GM21360 (cell line): ENCODE measurements around the gene AGO3.
"Not testable (repeated sequence)": the region's sequence is repeated elsewhere in the genome, so short reads cannot be mapped to it uniquely, and the experiment has no call there.

ENCODE experiments used
- ATAC-seq: cut with Tn5 transposase; IDR thresholded peaks from one replicate; pipeline ENCODE4 v1.9.1; 2021; ENCODE audit warnings: mild to moderate bottlenecking, moderate library complexity; ENCODE audit not compliant: unreplicated experiment

Gene AGO3

DNA sequence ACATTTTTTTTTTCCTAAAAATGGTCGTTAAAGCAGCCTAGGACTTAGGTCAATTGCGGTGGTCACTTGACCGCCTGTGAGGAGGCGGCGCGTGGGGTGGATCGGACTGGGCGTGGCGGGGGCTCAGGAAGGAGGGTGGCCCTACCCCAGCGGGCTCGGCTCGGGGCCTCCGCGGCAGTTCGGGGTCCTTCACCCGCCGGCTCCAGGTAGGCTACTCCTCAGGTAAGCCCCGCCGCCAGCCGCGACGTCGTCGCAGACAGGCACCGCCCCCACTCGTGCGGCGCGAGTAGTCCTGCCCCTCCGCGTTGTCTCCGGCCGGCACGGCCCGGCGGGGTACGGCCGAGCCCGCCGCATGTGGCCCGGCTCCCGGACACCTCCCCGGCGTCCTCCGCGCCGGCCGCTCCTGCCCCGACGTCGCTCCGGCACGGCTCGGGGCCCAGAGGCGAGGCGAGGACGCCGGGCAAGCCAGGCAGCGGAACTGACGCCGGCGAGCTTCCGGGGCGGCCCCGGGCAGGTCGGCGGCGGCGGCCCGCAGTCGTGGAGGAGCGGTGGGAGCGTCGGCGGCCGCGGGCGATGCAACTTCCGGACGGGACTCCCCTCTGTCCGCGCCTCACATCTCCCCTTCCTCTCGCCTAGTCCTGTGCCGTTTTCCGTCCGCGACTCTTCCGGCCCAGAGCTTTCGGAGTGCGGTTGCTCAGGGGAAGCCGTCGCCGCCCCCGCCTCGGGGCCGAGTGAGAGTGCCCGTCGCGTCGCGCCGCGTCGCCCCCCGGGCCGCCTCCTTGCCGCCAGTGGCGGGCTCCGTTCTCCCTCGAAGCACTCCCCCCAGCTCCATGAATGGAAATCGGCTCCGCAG is at the start of gene AGO3:
TSS of gene AGO3 (plus strand) at position 513 of the 853 bp plus-strand sequence. CDS start at position 835, 322 bp downstream.
- peak; percentile 73 for ATAC-seq

DNA sequence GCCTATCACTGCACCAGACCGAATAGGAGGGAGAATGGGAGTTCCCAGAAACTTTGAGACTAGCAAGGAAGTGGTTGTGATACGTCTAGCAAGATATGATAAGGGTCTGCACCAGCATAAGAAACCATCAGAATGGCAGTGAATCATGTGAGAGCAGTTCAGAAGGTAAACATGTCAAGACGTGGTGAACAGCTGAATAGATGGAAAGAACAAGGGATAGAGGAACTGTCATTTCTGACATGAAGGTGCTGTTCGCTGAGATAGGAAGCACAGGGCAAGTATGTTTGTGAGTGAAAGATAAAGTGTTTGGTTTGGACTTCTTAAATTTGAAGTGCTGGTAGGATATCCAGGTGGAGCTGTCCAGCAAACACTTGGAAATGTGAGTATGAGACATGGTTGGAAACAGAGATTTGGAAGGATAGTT is 49.0 kb upstream of the AGO3 start:
- ATAC-seq, result no peak

DNA sequence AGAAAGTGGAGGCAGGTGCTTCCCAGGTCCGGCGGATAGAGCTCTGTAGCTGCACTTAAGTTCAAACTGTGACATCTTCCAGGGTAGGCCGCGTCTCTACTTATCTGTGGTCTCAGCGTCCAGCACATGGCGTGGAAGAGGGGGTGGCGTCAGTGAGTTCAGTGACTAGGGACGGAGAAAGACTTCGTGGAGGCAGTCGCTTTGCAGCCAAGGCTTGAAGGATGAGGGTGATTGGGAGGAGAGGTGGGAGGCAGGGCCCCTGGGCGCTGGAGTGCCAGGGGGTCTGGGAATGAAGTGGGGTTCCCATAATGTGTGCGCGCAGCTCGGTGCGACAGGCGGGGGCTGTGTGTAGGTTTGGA is 48.3 kb upstream of the AGO3 start:
- no peak for ATAC-seq

DNA sequence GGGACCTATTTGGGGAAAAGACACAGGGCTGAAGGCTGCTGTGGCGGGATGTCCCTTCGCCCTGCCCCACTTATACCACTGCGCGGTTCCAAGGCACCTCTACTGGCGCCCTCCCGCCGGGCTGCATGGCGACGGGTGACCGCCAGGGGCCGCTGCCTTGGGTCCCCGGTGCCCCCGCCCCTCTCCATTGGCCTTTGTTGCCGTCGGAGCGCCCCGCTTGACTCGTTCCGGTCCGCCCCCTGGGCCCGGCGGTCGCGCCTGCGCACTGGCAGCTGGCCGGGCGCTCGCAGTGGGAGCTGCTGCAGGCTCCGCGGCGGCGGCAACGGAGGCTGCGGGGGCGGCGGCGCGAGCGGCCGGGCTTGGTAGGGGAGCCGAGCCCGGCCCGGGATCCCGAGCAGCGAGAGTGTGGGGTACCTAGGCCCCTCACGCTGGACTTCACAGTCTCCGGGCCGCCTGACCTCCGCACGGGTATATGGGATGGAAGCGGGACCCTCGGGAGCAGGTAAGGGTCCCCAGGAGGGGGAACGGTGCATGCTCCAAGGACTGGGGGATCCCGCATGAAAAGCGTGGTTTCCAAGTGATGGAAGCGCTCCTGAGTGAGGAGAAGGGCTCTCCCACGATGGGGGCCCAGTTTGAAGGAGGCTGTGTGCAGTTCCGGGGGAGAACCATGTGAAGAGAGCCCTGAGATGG is 47.8 kb upstream of the AGO3 start, which contains the start of gene AGO1:
TSS of gene AGO1 (plus strand) at position 265 of the 690 bp plus-strand sequence. CDS start at position 478, 213 bp downstream.
- ATAC-seq, result peak; percentile 76

DNA sequence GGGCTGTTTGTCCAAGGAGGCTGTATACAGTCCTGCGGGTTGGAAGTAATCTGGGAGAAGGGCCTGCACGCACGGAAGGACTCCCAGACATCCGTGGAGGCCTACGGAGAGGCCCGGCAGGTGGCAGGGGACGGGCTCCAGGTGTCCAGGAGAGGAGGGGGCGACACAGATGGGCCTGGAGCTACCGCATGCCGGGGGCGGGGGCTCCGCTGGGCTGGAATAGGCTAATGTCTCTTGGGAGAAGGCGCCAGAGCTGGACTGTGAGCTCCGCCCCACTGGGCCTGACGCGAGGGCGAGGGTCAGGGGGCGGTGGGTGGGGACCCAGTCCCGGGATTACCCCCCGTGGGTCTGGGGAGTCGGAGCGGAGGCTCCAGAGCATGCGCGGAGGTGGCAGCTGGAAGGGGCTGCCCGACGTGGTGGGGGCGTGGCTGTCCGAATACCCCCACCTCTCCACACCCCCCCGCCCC is 47.2 kb upstream of the AGO3 start:
- peak; percentile 15 for ATAC-seq

DNA sequence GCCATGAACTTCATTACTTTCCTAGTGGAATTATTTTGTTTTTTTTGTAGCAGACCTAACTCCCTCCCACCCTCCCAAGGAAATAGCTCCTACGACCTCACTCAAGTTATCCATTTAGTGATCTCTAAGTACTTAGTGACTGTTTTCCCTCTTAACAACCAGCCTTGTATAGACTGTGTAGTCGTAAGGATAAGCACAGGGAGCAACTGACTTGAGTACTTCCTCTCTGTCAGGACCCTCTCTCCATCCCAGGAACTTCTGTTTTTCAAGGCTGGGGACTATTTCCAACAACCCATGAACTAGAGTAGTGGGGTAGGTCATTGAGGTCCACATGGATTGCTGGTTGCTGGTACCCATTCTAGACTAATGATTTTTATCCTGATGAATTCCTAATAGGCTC is 46.0 kb upstream of the AGO3 start:
- ATAC-seq, result no peak

DNA sequence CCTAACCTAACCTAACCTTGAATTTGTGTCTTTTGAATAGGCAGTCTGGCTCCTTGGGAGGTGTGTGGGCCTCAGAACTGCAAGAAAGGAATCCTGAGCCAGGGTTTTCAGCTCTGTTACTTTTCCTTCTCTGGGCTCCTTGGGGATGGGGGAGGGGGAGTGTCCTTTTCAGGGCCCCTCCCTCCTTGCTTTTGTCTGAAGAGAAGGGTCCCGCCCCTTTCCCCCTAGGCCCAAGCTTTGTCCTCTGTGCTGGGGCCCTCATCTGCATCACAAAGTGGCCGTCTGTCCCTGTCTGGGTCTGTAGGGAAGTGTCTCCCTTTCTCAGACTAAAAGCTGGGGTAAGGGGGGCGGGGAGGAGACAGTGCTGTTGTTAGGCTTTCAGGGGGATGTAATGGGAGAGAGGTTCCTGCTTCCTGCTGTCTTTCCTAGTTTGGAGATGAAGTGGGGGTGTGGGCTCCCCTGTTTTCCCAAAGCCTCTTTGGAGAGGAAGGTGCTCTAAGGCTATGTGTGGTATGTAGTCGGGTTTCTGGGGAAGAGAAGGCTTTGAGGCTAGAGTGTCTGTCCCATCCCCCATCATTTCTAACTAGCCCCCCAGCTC is 44.8 kb upstream of the AGO3 start:
- ATAC-seq, result no peak

DNA sequence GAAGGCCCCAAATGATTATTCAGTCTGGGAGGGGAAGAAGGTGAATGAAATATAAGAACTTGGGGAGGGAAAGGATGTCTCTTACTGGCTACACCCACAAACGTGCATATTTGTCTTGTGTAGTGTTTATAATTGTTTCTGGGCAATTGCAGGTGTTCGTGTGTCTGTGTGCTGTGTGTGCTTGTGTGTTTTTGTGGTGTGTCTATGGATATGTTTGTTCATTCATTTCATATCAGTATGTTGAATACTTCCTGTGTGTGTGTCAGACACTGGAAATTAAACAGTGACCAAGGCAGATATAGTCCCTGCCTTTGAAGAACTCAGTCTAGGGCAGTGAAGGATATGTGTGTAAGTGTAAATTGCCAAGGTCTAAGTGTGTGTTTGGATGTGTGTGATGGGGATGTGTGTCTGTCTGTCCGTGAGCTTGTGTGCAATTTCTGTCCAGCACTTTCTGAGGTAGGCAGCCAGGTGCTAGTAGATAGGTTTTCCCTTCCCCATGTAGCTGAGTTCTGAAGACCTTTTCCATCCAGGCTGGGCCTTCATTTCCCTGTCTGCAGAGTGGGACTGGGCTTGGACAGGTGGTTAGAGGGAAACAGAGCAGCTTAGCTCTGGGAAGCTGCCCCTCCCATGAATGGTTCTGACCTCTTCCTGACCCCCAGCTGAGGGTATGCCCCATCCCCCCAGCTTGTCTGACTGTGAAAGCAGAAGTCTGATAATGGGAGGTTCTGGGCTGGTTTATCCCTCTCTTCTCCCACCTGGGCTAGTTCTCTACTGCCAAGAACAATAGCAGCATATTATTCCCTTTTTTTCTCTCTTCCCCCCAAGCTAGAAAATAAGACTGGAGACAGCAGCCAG is 44.1 kb upstream of the AGO3 start:
- ATAC-seq, result no peak

DNA sequence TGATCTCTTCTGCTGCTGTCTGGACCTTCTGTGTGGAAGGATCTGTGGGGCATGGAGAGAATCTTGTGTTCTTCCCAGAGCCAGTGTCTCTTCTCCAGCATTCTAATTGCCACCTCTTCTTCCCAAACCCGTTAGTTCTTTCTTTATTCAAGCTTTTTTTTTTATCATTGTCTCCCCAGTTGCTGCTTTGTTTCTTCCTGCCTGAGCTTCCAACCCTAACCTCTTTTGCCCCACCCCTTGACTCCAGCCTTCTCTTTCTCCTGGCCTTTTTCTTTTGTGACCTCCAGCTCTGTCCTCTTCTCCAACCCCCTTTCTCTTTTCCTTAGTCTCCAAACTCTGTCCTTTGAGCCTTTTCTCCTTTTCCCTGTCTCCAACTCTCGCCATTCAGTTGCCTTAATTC is 43.4 kb upstream of the AGO3 start:
- no peak for ATAC-seq

DNA sequence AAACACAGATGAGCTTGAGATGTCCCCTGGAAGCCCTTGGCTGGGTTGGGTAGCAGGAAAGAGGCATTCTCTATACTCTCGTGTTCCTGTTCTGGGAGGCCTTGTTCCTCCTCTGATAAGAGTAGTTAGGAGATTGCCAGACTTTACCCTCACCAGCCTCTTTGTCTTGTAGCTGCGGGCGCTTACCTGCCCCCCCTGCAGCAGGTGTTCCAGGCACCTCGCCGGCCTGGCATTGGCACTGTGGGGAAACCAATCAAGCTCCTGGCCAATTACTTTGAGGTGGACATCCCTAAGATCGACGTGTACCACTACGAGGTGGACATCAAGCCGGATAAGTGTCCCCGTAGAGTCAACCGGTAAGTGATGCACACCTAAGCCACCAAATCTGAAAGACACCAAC is 42.6 kb upstream of the AGO3 start:
- no peak for ATAC-seq

DNA sequence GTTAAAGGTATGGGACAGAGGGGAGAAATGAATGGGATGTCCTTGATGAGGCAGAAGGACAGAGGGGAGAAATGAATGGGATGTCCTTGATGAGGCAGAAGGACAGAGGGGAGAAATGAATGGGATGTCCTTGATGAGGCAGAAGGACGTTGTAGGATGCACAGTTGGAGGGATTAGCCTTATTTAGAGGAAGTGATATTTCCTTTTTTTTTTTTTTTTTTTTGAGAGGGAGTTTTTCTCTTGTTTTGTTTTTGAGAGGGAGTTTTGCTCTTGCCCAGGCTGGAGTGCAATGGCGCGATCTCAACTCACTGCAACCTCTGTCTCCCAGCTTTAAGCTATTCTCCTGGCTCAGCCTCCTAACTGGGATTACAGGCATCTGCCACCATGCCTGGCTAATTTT is 41.9 kb upstream of the AGO3 start:
- not testable (repeated sequence) for ATAC-seq

DNA sequence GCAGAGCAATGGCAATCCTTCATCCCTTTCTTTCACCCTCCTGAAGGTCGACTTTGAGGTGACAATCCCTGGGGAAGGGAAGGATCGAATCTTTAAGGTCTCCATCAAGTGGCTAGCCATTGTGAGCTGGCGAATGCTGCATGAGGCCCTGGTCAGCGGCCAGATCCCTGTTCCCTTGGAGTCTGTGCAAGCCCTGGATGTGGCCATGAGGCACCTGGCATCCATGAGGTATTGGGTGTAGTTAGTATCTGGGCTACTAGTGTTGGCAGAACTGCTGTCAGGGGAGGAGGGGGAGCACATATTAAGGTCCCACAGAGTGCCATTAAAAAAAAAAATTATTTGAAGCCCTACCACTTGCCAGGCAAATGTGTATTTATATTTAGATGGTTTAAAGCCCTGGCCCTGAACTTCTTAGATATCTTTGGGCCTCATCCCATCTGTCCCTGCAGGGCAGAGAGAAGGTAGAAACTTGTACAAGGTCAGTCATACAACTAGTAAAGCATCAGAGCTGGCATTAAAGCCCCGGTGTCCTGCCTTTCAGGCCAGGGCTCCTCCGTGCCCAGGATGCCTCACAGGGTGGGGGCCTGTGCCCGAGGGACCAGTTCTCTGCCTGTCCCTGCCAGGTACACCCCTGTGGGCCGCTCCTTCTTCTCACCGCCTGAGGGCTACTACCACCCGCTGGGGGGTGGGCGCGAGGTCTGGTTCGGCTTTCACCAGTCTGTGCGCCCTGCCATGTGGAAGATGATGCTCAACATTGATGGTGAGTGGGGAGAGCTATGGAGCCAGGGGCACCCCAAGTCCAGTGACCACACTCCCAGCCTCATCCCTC is 37.6 kb upstream of the AGO3 start:
- ATAC-seq, result no peak

DNA sequence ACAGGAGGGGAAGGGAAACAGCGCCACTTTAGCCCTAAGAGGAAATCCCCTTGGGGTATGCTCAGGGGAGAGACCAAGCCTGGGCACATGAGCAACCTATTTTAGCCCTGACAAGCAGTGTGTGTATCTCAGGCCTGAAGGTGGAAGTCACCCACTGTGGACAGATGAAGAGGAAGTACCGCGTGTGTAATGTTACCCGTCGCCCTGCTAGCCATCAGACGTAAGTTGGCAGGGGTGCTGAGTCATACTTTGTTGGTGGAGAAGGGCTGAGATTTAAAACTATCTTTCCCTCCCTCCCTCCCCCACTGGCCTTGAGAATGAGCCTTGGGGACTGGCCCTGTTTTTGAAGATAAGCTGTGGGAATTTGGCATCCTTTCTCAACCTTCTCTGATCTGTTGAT is 36.7 kb upstream of the AGO3 start:
- peak; percentile 57 for ATAC-seq

DNA sequence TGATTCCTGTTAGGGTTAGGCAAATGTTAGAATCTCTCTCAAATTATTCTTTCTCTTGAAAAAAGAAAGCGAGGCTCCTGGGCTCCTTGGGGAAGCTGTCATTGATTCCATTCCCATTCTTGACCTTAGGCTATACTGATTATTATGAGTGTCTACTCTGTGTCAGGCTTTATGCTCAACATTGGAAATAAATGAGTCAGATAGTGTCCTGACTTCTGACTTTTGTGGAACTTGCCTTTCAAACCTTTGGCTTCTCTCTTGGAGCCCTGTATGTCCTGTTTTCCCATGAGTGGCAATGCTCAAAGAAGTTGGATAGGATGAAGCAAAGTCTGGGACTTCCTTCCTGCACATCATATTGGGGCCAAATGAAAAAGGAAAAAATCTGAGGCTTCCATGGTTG is 36.2 kb upstream of the AGO3 start:
- ATAC-seq, result no peak

DNA sequence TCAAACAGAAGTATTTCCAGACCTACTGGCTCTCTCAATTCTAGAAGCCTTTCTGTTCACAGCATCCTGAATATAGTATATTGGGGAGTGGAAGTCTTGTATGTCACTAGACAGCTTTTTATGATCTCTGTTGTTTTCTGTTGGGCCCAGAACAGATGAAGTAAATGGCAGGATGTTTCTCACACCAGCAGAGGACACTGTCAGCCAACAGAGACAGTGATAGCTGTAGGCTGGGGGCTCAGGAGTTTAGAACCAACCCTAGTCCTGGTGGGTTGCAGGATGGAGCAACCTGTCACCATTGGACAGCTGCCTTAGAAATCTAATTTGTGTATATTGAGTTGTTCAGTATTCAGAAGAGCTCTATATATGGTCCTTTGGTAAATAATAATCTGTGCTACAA is 31.0 kb upstream of the AGO3 start:
- no peak for ATAC-seq

DNA sequence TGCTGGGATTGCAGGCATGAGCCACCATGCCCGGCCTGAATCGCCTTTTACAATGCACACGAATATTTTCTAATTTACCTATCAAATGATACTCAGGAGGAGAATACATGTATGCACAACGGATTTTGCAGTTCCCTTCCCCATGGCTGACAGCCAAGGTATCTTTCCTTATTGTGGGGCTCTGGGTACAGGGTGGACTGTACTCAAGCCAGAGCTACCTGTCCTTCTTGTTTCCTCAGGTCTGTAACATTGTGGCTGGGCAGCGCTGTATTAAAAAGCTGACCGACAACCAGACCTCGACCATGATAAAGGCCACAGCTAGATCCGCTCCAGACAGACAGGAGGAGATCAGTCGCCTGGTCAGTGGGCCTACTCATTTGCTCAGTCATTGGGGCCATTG is 29.7 kb upstream of the AGO3 start:
- no peak for ATAC-seq

DNA sequence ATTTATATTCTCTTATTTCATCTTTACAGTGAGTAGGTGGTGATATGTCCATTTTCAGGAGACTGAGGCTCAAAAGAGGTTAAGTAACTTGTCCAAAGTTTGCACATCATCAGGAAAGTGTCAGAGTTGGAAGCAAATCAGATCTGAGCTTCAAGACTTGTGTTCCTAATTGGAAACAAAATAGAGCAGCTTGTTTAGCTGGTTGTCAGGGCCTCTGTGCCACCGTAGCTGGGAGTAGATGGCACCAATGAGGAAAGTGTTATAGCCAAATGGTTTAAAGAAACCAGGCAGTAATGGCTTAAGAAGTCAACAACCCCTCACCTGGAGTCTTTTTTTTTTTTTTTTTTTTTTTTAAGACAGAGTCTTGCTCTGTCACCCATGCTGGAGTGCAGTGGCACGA is 28.2 kb upstream of the AGO3 start:
- ATAC-seq, result no peak

DNA sequence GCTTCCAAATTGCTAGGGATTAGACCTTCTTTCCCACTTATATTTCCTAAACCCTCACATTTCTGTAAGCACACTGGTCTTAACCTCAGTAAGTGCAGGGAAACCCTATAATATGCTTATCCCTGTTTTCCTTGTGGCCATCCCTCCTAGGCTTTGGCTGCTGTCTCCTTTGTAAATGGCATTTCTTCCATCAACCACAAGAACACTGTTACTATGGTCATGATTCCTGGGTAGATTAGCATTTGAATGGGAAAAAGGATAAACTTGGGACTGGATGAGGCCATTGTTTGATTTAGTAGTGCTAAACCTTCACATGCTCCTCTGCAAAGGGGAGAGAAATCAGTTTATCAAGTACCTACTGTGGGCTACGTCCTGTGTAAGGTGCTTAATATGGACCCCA is 16.2 kb upstream of the AGO3 start:
- ATAC-seq, result no peak

DNA sequence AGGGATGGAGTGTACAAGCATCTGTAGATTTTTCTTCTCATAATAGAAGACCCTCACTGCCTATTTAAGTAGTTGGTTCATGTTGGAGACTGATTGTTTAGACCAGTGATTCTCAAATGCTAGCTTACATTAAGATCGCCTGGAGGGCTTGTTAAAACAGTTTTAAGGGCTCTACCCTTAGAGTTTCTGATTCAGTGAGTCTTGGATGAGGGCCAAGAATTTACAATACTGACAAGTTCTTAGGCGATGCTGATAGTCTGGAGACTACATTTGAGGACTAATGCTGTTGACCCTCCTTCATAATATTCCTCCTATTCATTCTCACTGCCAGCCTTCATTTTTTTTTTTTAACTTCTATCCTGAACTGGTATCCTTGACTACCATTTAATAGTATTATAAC is 15.2 kb upstream of the AGO3 start:
- no peak for ATAC-seq

DNA sequence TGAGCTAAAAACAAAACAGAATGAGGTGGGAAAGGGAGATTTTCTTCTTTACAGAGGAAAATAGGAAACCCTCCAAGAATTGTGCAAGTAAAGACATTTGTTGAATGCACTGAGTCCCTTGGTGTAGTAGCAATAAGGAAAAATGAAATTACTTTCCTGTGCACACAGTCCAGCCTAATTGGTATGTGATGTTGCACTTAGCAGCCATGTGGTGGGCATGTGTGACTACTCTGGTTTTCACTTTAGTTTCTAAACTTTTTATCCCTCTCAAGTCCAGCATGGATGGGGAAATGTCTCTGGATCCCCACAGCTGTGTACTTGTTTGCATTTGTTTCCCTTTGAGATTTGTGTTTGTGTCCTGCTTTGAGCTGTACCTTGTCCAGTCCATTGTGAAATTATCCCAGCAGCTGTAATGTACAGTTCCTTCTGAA is 7.1 kb upstream of the AGO3 start:
- no peak for ATAC-seq
